GM21423 (cell line): ENCODE data around the gene GABRA5.

Experiments
- ATAC-seq: cut with Tn5 transposase; IDR thresholded peaks from one replicate; pipeline ENCODE4 v1.9.1; 2021; ENCODE audit warnings: mild to moderate bottlenecking, moderate library complexity; ENCODE audit not compliant: unreplicated experiment

Gene GABRA5

DNA sequence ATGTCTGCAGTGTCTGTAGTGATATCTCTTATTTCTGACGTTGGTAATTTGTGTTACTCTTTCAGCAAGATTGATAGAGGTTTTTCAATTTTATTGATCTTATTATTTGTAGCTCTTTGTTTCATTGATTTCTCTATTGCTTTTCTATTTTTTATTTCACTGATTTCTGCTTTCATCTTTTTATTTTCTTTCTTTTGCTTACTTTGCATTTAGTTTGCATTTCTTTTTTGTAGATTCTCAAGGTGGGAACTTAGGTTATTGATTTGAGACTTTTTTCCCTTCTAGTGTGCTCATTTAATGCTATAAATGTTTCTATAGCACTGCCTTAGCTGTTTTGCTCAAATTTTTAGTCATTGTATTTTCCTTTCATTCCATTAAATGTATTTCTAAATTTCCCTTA, 54.6 kb downstream of the GABRA5 start:
- no peak for ATAC-seq

GRCh38 chr15:26926081-26926480, 59.2 kb downstream of the GABRA5 start:
- ATAC-seq, result no peak

GRCh38 chr15:26928051-26928450, 61.2 kb downstream of the GABRA5 start:
- no peak for ATAC-seq

DNA sequence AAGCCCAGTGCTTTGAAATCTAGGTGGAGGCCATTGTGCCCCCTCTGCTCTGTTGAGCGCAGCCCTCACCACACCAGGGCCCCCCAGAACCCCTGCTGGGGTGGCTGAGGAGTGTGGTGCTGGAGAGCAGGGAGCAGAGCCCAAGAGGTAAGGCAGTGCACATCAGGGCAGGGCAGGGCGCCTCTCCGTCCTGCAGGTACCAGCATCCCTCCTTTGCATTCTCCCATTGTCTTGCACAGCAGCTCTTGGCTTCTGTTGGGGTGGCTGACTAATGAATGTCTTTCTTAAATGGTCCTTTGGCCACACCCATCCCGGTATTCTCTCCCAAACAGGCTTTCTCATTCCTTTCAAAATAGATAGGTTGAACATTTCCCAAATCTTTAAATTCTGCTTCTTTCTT, 62.7 kb downstream of the GABRA5 start:
- no peak for ATAC-seq

DNA sequence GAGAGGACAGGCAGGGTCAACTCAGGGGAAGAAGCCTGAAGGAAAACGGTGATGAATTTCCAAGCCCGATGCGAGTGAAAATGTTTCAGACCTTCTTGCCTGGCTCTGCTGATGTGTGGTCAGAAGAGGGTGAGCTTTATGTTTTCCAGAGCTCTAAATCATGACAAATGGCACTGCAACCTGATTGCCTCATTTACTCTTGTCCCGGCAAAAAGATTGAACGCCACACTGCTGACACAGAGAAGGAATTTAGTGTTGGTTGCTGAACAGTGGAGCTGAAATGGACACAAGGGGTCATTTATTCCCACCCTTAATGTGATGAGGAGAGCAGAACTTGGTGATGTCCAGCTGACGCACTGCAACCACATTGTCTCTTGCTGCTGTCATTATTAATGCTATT, 68.0 kb downstream of the GABRA5 start:
- no peak for ATAC-seq

DNA sequence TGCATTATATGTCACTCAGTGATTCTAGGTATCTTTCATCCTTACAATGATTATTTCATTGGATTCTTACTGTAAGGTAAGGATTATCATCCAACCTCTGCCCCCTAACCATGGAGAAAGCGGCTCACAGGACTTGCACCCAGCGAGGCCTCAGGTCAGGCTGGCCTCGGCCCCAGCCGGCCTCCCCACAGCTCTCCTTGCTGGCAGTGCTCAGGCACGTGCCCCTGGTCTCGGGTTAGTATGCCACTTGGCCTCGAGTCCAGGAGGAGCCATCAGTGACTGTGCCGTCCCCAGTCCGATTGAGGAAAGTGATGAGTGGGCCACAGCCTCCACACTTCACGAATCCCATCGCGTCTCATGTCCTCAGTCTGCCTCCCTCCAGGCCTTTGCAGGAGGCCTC, 68.5 kb downstream of the GABRA5 start:
- no peak for ATAC-seq

DNA sequence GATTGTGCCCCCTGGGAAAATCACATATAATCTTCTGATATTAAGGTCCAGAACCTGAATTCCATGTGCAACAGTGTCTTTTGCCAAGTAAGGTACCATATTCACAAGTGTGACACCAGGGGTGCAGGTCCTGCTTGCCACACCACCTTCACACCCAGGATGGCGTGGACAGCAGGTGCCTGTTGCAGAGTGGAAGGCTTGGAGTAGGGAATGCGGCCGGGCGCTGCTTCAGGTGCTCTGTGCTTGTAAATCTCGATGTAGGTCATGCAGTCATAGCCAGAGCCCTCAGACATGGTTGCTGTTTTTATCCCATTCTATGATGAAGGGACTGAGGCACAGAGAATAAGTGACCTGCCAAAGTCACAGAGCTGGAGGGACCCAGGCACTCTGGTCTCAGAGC, 69.6 kb downstream of the GABRA5 start:
- no peak for ATAC-seq

GRCh38 chr15:26937134-26937533, 70.3 kb downstream of the GABRA5 start:
- ATAC-seq, result no peak

DNA sequence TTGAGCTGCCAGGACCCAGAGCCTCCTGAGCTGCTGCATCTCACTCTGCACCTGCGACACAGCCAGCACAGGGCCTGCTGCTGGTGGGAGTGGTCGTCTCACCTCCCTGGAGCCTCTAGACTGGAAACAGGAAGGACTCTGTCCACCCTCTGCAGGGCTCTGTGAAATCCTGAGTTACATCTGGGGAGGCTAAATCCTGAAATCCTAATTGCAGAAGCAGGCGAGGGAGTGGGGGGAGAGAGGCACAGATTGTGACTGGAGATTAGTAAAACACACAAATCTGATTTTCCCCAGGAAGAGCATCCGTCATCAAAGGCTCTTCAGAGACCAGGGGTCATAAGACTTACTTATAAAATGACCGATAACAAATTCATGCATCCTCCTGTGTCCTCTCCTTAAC, 72.5 kb downstream of the GABRA5 start:
- no peak for ATAC-seq

- no peak for ATAC-seq
Measured at GRCh38 chr15:26941489-26941888, 74.6 kb downstream of the GABRA5 start.

DNA sequence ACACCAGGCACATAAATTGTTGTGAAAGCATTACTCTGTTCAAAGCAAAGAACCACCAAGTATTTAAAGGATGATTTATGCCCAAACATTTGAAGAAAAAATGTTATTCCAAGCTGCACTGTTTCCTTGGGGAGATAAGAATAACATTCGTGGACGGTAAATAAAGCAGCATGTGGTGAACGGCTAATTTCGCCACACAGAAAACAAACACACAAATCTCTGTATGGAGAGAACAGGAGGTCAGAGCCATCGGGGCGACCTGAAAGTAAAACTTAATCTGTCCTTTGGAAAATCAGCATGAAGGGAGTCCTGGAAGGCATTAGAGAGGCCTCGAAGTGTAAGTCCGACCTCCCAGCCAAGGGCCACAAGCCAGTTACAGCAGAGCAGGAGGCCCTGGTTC, 77.0 kb downstream of the GABRA5 start:
- no peak for ATAC-seq

- no peak for ATAC-seq
Measured at GRCh38 chr15:26945046-26945445, 78.2 kb downstream of the GABRA5 start.

- ATAC-seq, result no peak
Measured at GRCh38 chr15:26950001-26950400, 83.1 kb downstream of the GABRA5 start.

DNA sequence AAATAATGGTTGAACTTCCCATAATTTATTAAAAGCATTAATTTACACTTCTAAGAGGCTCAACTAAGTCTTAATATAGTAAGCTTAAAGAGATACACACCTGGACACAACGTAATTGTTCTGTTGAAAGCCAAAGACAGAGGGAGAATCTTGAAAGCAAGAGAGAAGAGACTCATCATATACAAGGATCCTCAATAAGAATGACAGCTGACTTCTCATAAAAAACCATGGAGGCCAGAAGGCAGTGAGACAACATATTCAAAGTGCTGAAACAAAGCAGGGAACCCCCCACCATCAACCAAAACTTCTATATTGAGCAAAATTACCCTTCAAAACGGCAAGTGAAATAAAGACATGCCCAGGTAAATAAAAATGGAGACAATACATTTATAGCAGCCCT, 87.5 kb downstream of the GABRA5 start:
- ATAC-seq, result no peak

DNA sequence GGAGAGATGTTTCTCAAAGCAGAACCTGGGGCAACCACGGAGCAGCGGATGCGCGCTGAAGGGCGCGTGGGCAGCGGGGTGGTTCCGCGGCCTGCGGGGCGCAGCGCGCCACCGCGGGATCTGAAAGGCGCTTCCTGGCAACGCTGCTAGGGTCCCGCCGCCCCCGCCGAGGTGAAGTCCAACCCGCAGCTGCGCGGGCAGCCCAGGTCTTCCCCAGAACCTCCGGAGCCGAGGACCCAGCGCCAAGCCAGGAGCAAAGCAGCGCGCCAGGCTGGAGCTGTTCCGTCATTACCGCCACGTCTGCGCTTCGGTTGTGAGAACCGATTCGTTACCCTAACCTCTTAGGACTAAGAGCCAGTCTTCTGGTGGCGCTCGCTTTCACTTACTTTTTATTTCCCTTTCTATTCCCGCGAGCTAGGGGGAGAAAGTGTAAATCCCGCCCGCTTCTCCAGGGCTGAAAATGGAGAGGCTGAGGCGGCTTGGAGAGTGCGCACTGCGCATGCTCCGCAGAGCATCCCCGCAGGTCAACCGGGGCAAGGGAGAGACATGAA, 100.9 kb downstream of the GABRA5 start:
- no peak for ATAC-seq

- no peak for ATAC-seq
Measured at GRCh38 chr15:26968806-26969205, 101.9 kb downstream of the GABRA5 start.

DNA sequence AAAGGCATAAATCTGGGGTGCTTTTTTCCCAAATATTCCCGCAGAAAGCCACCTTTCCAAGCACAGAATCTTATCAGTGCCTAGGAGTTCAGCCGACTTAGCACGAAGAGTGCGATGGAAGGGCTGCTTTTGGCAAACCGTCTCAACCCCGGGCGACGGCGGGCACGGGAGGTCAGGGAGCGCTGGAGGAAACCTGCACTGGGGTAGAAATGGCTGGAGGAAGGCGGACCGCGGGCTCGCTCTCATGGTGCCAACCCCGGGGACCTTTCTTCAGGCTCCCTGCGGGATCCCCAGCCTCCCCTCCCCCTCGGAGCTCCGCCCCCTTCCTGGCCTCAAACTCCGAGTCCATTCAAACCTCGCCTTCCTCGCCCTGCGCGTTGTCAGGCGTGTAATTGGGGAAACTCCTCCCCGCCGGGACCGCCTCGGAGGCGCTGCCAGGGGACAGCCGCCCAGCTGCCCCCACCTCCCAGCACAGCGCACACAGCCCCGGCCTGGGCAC, 103.9 kb downstream of the GABRA5 start, which contains the start of gene GABRG3:
TSS of gene GABRG3 (plus strand) at position 470 of the 499 bp plus-strand sequence.
- ATAC-seq, result no peak

DNA sequence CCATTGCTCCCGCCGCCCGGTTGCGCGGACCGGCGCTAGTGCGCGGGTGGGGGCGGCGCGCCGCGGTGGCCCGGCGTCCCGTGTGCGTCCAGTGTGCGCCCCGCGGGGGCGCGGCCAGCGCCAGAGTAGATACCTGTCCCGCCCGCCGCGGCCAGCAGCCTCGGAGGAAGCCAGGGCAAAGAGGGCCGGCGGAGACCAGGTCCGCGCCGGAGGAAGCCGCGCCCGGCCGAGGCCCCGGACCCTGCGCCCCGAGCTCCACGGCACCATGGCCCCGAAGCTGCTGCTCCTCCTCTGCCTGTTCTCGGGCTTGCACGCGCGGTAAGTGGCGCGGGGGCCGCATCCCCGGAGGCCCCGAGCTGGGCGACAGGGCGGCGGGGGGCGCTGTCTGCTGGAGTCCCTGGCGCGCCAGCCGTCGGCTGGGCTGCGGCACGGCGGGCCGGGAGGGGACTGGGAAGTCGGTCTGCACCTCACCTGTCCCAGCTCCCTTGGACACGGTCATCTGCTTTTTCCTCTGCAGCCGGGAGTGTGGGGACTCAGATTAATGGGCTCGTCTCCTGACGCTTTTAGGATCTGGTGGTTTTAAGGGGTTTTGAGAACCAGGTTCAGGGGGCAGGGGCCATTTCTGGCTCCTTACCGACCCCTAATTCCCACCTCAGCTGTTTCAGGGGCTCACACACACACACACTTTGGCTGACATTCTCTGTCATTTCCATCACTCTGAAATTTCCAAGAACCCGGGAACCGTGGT, 104.6 kb downstream of the GABRA5 start:
- no peak for ATAC-seq

DNA sequence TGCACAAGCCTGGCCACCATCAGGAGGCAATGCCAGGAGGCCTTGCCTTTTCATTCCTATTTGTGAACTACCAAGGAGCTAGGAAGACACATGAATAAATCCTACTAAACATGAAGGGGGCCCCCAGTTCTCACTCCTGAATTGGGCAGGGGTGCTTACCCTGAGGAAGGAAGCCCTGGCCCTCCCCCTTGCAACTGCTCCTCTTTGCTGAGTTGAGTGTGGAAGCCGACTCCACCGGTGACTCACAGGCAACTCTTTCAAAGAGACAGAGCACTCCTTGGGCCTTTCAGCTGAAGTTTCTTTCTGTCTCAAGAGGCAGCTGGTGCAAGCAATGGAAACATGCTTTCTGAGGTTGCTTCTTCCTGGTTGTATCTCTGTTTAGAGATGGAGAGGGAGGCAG, 105.8 kb downstream of the GABRA5 start:
- no peak for ATAC-seq

GRCh38 chr15:26974120-26974780, 107.4 kb downstream of the GABRA5 start:
- ATAC-seq, result no peak

DNA sequence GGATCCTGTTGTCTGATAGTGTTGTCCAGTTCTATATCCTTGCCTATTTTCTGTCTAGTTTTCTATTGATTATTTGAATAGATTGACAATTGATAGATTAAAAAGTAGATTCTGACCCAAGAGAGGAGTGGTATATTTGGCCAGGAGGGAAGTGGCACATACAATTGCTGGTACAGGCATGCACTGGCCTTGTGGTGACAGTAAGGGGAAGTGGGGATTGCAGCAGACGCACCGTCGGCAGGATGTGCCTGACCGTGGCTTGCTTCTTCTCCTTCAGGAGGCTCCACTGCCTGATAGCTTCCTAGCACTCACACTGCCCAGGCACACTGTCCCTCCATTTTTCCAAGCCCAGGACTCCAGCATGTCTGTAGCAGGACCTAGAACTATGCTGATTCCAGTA, 114.6 kb downstream of the GABRA5 start:
- no peak for ATAC-seq

DNA sequence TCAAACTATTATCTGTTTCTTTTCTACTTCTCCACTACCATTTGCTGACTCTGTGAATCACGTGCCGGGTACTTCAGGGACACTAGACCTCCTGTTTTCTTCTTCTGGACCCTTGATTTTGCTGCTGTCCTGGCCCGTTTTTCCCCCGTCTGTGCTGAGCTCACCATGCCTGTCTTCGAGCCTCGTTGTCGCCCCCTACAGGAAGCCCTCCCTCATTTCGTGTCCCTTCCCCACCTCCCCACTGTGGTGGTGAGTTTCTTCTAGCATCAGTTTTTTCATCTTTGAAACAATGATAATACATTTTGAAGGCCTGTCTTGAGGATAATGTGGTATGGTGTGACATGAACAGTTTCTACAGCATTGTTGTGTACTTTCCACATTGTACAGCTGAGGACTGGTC, 117.0 kb downstream of the GABRA5 start:
- no peak for ATAC-seq
